ENCODE measurements around the gene FOXK2. TPM values are rescaled to one million over a fixed set of nuclear protein-coding genes. Genes with fewer than 3 reads are reported as not detected.

The FOXK2 gene
- total and polyA plus RNA-seq, 2 of the 8 experiments (the other 6 are each of a cell fraction or from before 2014, with no cell fraction given) = 34.7 to 64.9 TPM

- Histone ChIP-seq H3K23ac (ENCODE audit: insufficient read length) (no peak overlapping the region), H3K4me2 (ENCODE audit: insufficient read depth in 1 of 2, low read depth in 2 of 2, low read length in 2 of 2) (no peak overlapping the region), H2AK5ac (ENCODE audit: low read depth, low read length) (no peak overlapping the region), H4K91ac (replicated peaks; ENCODE audit: insufficient read length, low read length) (no peak overlapping the region), H3K4me3 (ENCODE audit: extremely low read depth in 1 of 4, insufficient read depth in 2 of 4, low read depth in 3 of 4, low read length in 4 of 4) (no peak overlapping the region), H2BK5ac (ENCODE audit: low read depth, low read length) (no peak overlapping the region), H3K4me1 (replicated peaks in 1 of 4; ENCODE audit: control insufficient read depth in 3 of 4, insufficient read depth in 4 of 4, low read length in 3 of 4) (peaks cover 0 to 7% (median 3%) of the 10 kb centered on the region in 4 experiments; a peak in 6 of 7 replicates), H3K14ac (ENCODE audit: insufficient read length) (no peak overlapping the region), H4K5ac (ENCODE audit: insufficient read length, low read depth, low read length) (no peak overlapping the region), H2BK15ac (ENCODE audit: low read length) (no peak overlapping the region), H3K27ac (ENCODE audit: low read depth, low read length) (no peak overlapping the region), H3K9me3 (ENCODE audit: insufficient read depth in 2 of 2, low read depth in 1 of 2, low read length in 1 of 2) (no peaks in the 10 kb centered on the region), H3K4ac (replicated peaks; ENCODE audit: insufficient read length, low read depth, low read length) (no peak overlapping the region), H4K20me1 (replicated peaks in 1 of 2; ENCODE audit: control insufficient read depth in 1 of 2, insufficient read depth in 2 of 2, low read length in 2 of 2) (peaks cover 11 to 36% of the 10 kb centered on the region in 2 experiments), H4K8ac (ENCODE audit: extremely low read depth, insufficient read depth, low read length) (no peak overlapping the region), H3K27me3 (replicated peaks in 1 of 4; ENCODE audit: control insufficient read depth in 3 of 4, extremely low read depth in 1 of 4, insufficient read depth in 3 of 4, low read length in 3 of 4) (no peaks in the 10 kb centered on the region), H3K36me3 (ENCODE audit: control insufficient read depth in 2 of 4, insufficient read depth in 4 of 4, low read length in 3 of 4) (peaks cover 5 to 54% (median 21%) of the 10 kb centered on the region in 4 experiments; a peak in 6 of 8 replicates), H3K18ac (ENCODE audit: extremely low read depth, low read length) (no peak overlapping the region), H3K9ac (replicated peaks in 1 of 4; ENCODE audit: extremely low read depth in 1 of 4, low read depth in 3 of 4, low read length in 3 of 4) (no peak overlapping the region), H3K79me2 (ENCODE audit: control insufficient read depth in 1 of 2, insufficient read depth in 2 of 2, low read length in 2 of 2) (peaks cover 0 to 55% of the 10 kb centered on the region in 2 experiments; a peak in 2 of 4 replicates), H2BK12ac (ENCODE audit: low read depth, low read length) (no peak overlapping the region), H3K23me2 (ENCODE audit: low read depth, low read length) (no peaks in the 10 kb centered on the region), H2BK20ac (ENCODE audit: low read length) (no peak overlapping the region), H2AFZ (ENCODE audit: low read length) (no peak overlapping the region), H3K56ac (replicated peaks; ENCODE audit: insufficient read length, low read depth, low read length) (no peak overlapping the region), H3K79me1 (ENCODE audit: low read depth, low read length) (peaks cover 22% of the 10 kb centered on the region), H2BK120ac (replicated peaks; ENCODE audit: low read depth, low read length) (no peak overlapping the region)
- ChIA-PET CTCF (ENCODE audit: partially characterized antibody) (interaction anchor here (1.2 to 5.2 kb wide), 2 partner anchors 11 to 13 kb away, joined by 3 to 26 read pairs; no protein-coding TSS in a partner anchor), POLR2A (ENCODE audit: partially characterized antibody) (interaction anchor here (1.6 kb wide), 1 partner anchor 11 kb away, joined by 5 read pairs; no protein-coding TSS in a partner anchor)
- TF ChIP-seq TCF12 (IDR thresholded peaks at IDR 0.05; ENCODE audit: low read depth, low read length) (no peak), BCL11A (IDR thresholded peaks at IDR 0.05; ENCODE audit: low read depth in 2 of 2, low read length in 2 of 2) (no peak), ATF3 (IDR thresholded peaks at IDR 0.05; ENCODE audit: insufficient read depth, low read depth, low read length) (no peak), POU5F1 (IDR thresholded peaks at IDR 0.05; ENCODE audit: low read depth, low read length) (no peak), EP300 (IDR thresholded peaks at IDR 0.05; ENCODE audit: borderline replicate concordance in 1 of 2, low read depth in 2 of 2, low read length in 2 of 2) (no peak), POLR2A (IDR thresholded peaks at IDR 0.05; ENCODE audit: control extremely low read depth in 1 of 2, low read depth in 2 of 2, low read length in 2 of 2) (no peak), KDM4A (IDR thresholded peaks at IDR 0.05; ENCODE audit: low read depth, low read length, severe bottlenecking) (no peak), CEBPB (IDR thresholded peaks at IDR 0.05; ENCODE audit: low read depth, low read length) (no peak)
- WGBS, 2 experiments (ENCODE audit: extremely low coverage in 1 of 2, insufficient coverage in 1 of 2, insufficient read length in 1 of 2, insufficient replicate concordance in 2 of 2, low coverage in 1 of 2, low lambda C conversion rate in 2 of 2, missing lambda C conversion rate in 1 of 2) = 90% methylated on average over 13 of the region's 15 CpGs; no CpG with 5 or more reads in 1 of the 2 experiments
- DNase-seq (ENCODE audit: low read depth in 1 of 2, low spot score in 2 of 2) = no peak
- no peak for FAIRE-seq
These were observed 47.8 kb downstream of the FOXK2 start for GRCh38 chr17:82567286-82567685.
